Spleen (tissue), 11 donors: Measurements from ENCODE around the gene ACYP1. TPM values are rescaled to one million over a fixed set of nuclear protein-coding genes. Genes with fewer than 3 reads are reported as not detected.
A peak's percentile ranks its signal among the peaks of the same experiment; 100 is the strongest.

Experiments used
- DNase-seq: peaks from one replicate; pipeline ENCODE4 v3.0.0-alpha.2; 2020
- H3K27ac ChIP-seq, 8 donors: fragments of 200-600 bp; sonication (generic) in 7 of 8; 1 replicate in 4 of 8; 2 replicates in 4 of 8; pipeline versions ENCODE4 v1.5.0 to v1.8.0; 2016 to 2021; ENCODE audit warnings: inconsistent platforms in 4 of 8, mild to moderate bottlenecking in 4 of 8, moderate library complexity in 1 of 8
- H3K27me3 ChIP-seq, 7 donors: fragments of 200-600 bp; sonication (generic) in 6 of 7; replicated peaks in 1 of 7; 1 replicate in 4 of 7; 2 replicates in 3 of 7; pipeline versions ENCODE4 v1.5.0 to v1.8.0; 2016 to 2021; ENCODE audit warnings: inconsistent platforms in 3 of 7, mild to moderate bottlenecking in 1 of 7
- H3K36me3 ChIP-seq, 6 donors: fragments of 200-600 bp; sonication (generic) in 5 of 6; 1 replicate in 4 of 6; 2 replicates in 2 of 6; pipeline versions ENCODE4 v1.5.0 to v1.8.0; 2016 to 2021; ENCODE audit warnings: inconsistent platforms in 2 of 6
- H3K4me1 ChIP-seq, 6 donors: fragments of 200-600 bp; sonication (generic) in 5 of 6; 1 replicate in 3 of 6; 2 replicates in 3 of 6; pipeline versions ENCODE4 v1.5.0 to v1.8.0; 2016 to 2021; ENCODE audit warnings: inconsistent platforms in 3 of 6
- H3K4me3 ChIP-seq, 8 donors: fragments of 200-600 bp; sonication (generic) in 7 of 8; 1 replicate in 4 of 8; 2 replicates in 4 of 8; pipeline versions ENCODE4 v1.5.0 to v1.8.0; 2016 to 2021; ENCODE audit warnings: inconsistent platforms in 4 of 8, mild to moderate bottlenecking in 4 of 8, moderate library complexity in 2 of 8
- H3K9me3 ChIP-seq, 8 donors: fragments of 200-600 bp; sonication (generic) in 7 of 8; 1 replicate in 4 of 8; 2 replicates in 4 of 8; pipeline versions ENCODE4 v1.5.0 to v1.8.0; 2016 to 2021; ENCODE audit warnings: inconsistent platforms in 4 of 8
- CTCF ChIP-seq, 11 experiments: fragments of 200-600 bp in 7 of 11; fragments of 450-650 bp in 4 of 11; sonication (generic) in 4 of 11; IDR thresholded peaks in 8 of 11; conservative IDR thresholded peaks in 3 of 11; 1 replicate in 7 of 11; 2 replicates in 4 of 11; pipeline versions ENCODE4 v1.4.0 to v1.8.0; 2016 to 2021; ENCODE audit warnings: antibody characterized with exemption in 11 of 11, inconsistent platforms in 4 of 11, mild to moderate bottlenecking in 1 of 11
- POLR2A ChIP-seq, 3 donors: fragments of 450-650 bp; IDR thresholded peaks; one replicate each; pipeline ENCODE4 v1.5.1; 2017; ENCODE audit warnings: antibody characterized with exemption in 3 of 3, mild to moderate bottlenecking in 1 of 3
- POLR2AphosphoS5 ChIP-seq, 3 donors: sonication (generic); formaldehyde crosslinking; IDR thresholded peaks; one replicate each; pipeline ENCODE4 v1.5.1; 2017; ENCODE audit warnings: antibody characterized with exemption in 3 of 3
- WGBS, 5 donors: extraction: QIAGEN DNeasy Blood & Tissue Kit in 3 of 5; methylation state at CpG; one replicate each; pipeline versions ENCODE4 v1.1.5 to v1.1.7; 2013 to 2018; 5-methylcytosine and 5-hydroxymethylcytosine counted together
- intact Hi-C: fragments of 100-400 bp; cut with DNase I; formaldehyde crosslinking; loops from one replicate; pipeline ENCODE4 v1.15.0; 2023; ENCODE audit warnings: low total_unique reads
- polyA plus RNA-seq, 3 donors: library from polyadenylated mRNA; stranded (reverse); fragments of 200-250 nt; gene quantifications; one replicate each; pipeline ENCODE4 v1.2.1, GENCODE V29; 2013
- total RNA-seq, 7 donors: library from RNA; depleted of rRNA in 3 of 7; stranded (reverse); fragments of >200 nt in 3 of 7; fragmentation: NEBNext Ultra II Directional in 4 of 7; extraction: Animal tissue kit (Norgen Biotek cat#: 25700) in 4 of 7; gene quantifications; one replicate each; pipeline versions ENCODE4 v1.1.0 to v1.2.1, GENCODE V29; 2016 to 2021
- donor health status: healthy with polysubstance abuse.
- donor health status: DM: no; HTN: no; CAD: no; lungs with moderate emphysema.
- donor health status: DM: no; HTN: no; CAD: no.
- donor health status: Bipolar disorder and iron deficiency.
- donor health status: healthy.
- donor health status: DM: no; HTN: no; CAD: no.
- donor health status: DM: yes; HTN: yes; CAD: no.

ACYP1 gene
- total and polyA plus RNA-seq, 10 donors, result 6.8 to 27.7 (median 20.2) TPM

GRCh38 chr14:75090353-75090752, 26.5 kb upstream of the ACYP1 start:
- TF ChIP-seq CTCF (IDR thresholded peaks at IDR 0.05 in 8 of 11, conservative IDR thresholded peaks at IDR 0.05 in 3 of 11) (no peak), POLR2A (IDR thresholded peaks at IDR 0.05) (no peak), POLR2AphosphoS5 (IDR thresholded peaks at IDR 0.05) (no peak)
- WGBS, 5 donors, result 92 to 96% (median 94%) methylated on average over 3 of the region's 3 CpGs
- no peak overlapping the region for H3K27ac ChIP-seq

GRCh38 chr14:75088566-75089373, 24.9 kb upstream of the ACYP1 start:
- TF ChIP-seq CTCF (IDR thresholded peaks at IDR 0.05 in 8 of 11, conservative IDR thresholded peaks at IDR 0.05 in 3 of 11) (peak in 10 of 11 experiments; percentile 25 to 82 (median 64)), POLR2AphosphoS5 (IDR thresholded peaks at IDR 0.05) (no peak), POLR2A (IDR thresholded peaks at IDR 0.05) (no peak)
- Histone ChIP-seq H3K4me1 (no peaks in the 10 kb centered on the region), H3K27ac (no peak overlapping the region), H3K4me3 (no peak overlapping the region), H3K27me3 (no peaks in the 10 kb centered on the region), H3K36me3 (peaks cover 0 to 100% (median 88%) of the 10 kb centered on the region in 6 donors), H3K9me3 (no peaks in the 10 kb centered on the region)
- intact Hi-C loops, result loop anchor here (10.0 kb wide), 2 partner anchors 144 to 224 kb away; no protein-coding TSS in a partner anchor
- 76 to 83% (median 83%) methylated on average over 7 of the region's 7 CpGs for WGBS, 5 donors
- no peak for DNase-seq

More at GRCh38 chr14:75090353-75090752, 26.5 kb upstream of the ACYP1 start:
- Histone ChIP-seq H3K36me3 (peaks cover 0 to 100% (median 88%) of the 10 kb centered on the region in 6 donors), H3K4me1 (no peaks in the 10 kb centered on the region), H3K27me3 (no peaks in the 10 kb centered on the region), H3K4me3 (no peak overlapping the region), H3K9me3 (no peaks in the 10 kb centered on the region)
- intact Hi-C loops, result no loop called here
- no peak for DNase-seq

GRCh38 chr14:75088153-75088552, 24.3 kb upstream of the ACYP1 start:
- no peak overlapping the region for H3K4me3 ChIP-seq
- TF ChIP-seq POLR2A (IDR thresholded peaks at IDR 0.05) (no peak), POLR2AphosphoS5 (IDR thresholded peaks at IDR 0.05) (no peak), CTCF (IDR thresholded peaks at IDR 0.05 in 8 of 11, conservative IDR thresholded peaks at IDR 0.05 in 3 of 11) (no peak)
- intact Hi-C loops, result loop anchor here (10.0 kb wide), 2 partner anchors 143 to 223 kb away; no protein-coding TSS in a partner anchor
- H3K4me1 ChIP-seq, result no peaks in the 10 kb centered on the region
- H3K9me3 ChIP-seq, result no peaks in the 10 kb centered on the region
- H3K27me3 ChIP-seq, result no peaks in the 10 kb centered on the region
- 87 to 97% (median 97%) methylated on average over 2 of the region's 2 CpGs for WGBS, 5 donors
- H3K36me3 ChIP-seq, result peaks cover 0 to 100% (median 89%) of the 10 kb centered on the region in 6 donors
- no peak for DNase-seq
- H3K27ac ChIP-seq, result no peak overlapping the region

GRCh38 chr14:75084513-75084912, 20.7 kb upstream of the ACYP1 start:
- Histone ChIP-seq H3K4me3 (no peak overlapping the region), H3K27ac (no peak overlapping the region), H3K4me1 (no peaks in the 10 kb centered on the region), H3K36me3 (peaks cover 0 to 90% (median 72%) of the 10 kb centered on the region in 6 donors), H3K27me3 (no peaks in the 10 kb centered on the region), H3K9me3 (no peaks in the 10 kb centered on the region)
- TF ChIP-seq POLR2A (IDR thresholded peaks at IDR 0.05) (no peak), POLR2AphosphoS5 (IDR thresholded peaks at IDR 0.05) (no peak), CTCF (IDR thresholded peaks at IDR 0.05 in 8 of 11, conservative IDR thresholded peaks at IDR 0.05 in 3 of 11) (no peak)
- DNase-seq, result no peak
- 83 to 96% (median 85%) methylated on average over 5 of the region's 5 CpGs for WGBS, 5 donors
- intact Hi-C loops, result loop anchor here (10.0 kb wide), 2 partner anchors 140 to 220 kb away; no protein-coding TSS in a partner anchor
